Osteoblast (primary cell): ENCODE results near the gene THAP8. TPM values are rescaled to one million over a fixed set of nuclear protein-coding genes. Genes with fewer than 3 reads are reported as not detected.

ENCODE experiments used
- DNase-seq: peaks from one replicate; pipeline ENCODE4 v3.0.0; 2011; ENCODE audit warnings: low spot score, mixed read lengths; ENCODE audit not compliant: insufficient read length; ENCODE audit errors: missing footprints
- H2AFZ ChIP-seq: 2 replicates; pipeline ENCODE4 v1.6.0; 2011; ENCODE audit warnings: mild to moderate bottlenecking, low read length
- H3K27ac ChIP-seq: 2 replicates; pipeline ENCODE4 v1.5.1; 2011; ENCODE audit warnings: mild to moderate bottlenecking, low read depth, low read length, moderate library complexity
- H3K27me3 ChIP-seq: 2 replicates; pipeline ENCODE4 v1.6.0; 2012; ENCODE audit warnings: mild to moderate bottlenecking, control low read depth, inconsistent platforms, low read length, moderate library complexity; ENCODE audit not compliant: insufficient read depth
- H3K36me3 ChIP-seq: 2 replicates; pipeline ENCODE4 v1.5.1; 2011; ENCODE audit warnings: mild to moderate bottlenecking, low read length, control low read depth, moderate library complexity; ENCODE audit not compliant: insufficient read depth
- H3K4me1 ChIP-seq: 2 replicates; pipeline ENCODE4 v1.5.1; 2011; ENCODE audit warnings: mild to moderate bottlenecking, low read length, control low read depth, moderate library complexity; ENCODE audit not compliant: insufficient read depth
- H3K4me2 ChIP-seq: 2 replicates; pipeline ENCODE4 v1.6.0; 2011; ENCODE audit warnings: mild to moderate bottlenecking, low read length; ENCODE audit not compliant: insufficient read depth
- H3K4me3 ChIP-seq: fragments of 200-600 bp; sonication (generic); 3 replicates; pipeline ENCODE4 v1.5.1; 2012; ENCODE audit warnings: mild to moderate bottlenecking, low read length, inconsistent platforms; ENCODE audit not compliant: insufficient read depth
- H3K79me2 ChIP-seq: 2 replicates; pipeline ENCODE4 v1.6.0; 2012; ENCODE audit warnings: mild to moderate bottlenecking, low read length, control low read depth, inconsistent platforms; ENCODE audit not compliant: insufficient read depth
- H3K9me3 ChIP-seq: 2 replicates; pipeline ENCODE4 v1.5.1; 2011; ENCODE audit warnings: low read depth, low read length, control low read depth
- H4K20me1 ChIP-seq: 2 replicates; pipeline ENCODE4 v1.6.0; 2012; ENCODE audit warnings: mild to moderate bottlenecking, low read length, control low read depth; ENCODE audit not compliant: insufficient read depth
- total RNA-seq: library from RNA; depleted of rRNA; stranded (reverse); fragments of >200 nt; gene quantifications from 2 replicates; pipeline ENCODE4 v1.2.3, GENCODE V29; 2012
- TF ChIP-seq, protein P1 (sequence below): IDR thresholded peaks from 2 replicates; pipeline ENCODE4 v1.5.1; 2011; ENCODE audit warnings: mild to moderate bottlenecking, low read depth, low read length, moderate library complexity; ENCODE audit errors: extremely low read depth

Gene THAP8
- total RNA-seq, 1 donor, result 5.1 TPM

DNA sequence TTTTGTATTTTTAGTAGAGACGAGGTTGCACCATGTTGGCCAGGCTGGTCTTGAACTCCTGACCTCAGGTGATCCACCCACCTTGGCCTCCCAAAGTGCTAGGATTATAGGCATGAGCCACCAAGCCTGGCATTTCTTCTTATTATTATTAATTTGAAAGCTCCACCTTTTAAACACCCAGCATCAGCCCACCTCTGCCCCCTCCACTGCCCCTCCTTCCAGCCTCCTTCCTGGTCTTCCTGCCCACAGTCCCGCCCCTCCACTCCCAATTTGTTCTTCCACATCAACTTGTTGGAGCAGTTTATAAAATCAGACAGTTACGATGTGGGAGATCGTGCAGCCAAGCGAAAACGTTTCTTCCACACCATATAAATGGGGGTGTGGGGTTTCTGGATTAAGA lies 13.6 kb downstream of the THAP8 start:
- no peak for DNase-seq
- TF ChIP-seq, protein P1, sequence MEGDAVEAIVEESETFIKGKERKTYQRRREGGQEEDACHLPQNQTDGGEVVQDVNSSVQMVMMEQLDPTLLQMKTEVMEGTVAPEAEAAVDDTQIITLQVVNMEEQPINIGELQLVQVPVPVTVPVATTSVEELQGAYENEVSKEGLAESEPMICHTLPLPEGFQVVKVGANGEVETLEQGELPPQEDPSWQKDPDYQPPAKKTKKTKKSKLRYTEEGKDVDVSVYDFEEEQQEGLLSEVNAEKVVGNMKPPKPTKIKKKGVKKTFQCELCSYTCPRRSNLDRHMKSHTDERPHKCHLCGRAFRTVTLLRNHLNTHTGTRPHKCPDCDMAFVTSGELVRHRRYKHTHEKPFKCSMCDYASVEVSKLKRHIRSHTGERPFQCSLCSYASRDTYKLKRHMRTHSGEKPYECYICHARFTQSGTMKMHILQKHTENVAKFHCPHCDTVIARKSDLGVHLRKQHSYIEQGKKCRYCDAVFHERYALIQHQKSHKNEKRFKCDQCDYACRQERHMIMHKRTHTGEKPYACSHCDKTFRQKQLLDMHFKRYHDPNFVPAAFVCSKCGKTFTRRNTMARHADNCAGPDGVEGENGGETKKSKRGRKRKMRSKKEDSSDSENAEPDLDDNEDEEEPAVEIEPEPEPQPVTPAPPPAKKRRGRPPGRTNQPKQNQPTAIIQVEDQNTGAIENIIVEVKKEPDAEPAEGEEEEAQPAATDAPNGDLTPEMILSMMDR, result no peak
- Histone ChIP-seq H3K27me3 (no peaks in the 10 kb centered on the region), H3K4me3 (no peak overlapping the region), H3K36me3 (no peaks in the 10 kb centered on the region), H3K4me1 (peaks cover 14% of the 10 kb centered on the region), H3K4me2 (no peak overlapping the region), H3K27ac (no peak overlapping the region), H4K20me1 (no peaks in the 10 kb centered on the region), H3K9me3 (no peaks in the 10 kb centered on the region), H2AFZ (no peak overlapping the region), H3K79me2 (no peaks in the 10 kb centered on the region)

DNA sequence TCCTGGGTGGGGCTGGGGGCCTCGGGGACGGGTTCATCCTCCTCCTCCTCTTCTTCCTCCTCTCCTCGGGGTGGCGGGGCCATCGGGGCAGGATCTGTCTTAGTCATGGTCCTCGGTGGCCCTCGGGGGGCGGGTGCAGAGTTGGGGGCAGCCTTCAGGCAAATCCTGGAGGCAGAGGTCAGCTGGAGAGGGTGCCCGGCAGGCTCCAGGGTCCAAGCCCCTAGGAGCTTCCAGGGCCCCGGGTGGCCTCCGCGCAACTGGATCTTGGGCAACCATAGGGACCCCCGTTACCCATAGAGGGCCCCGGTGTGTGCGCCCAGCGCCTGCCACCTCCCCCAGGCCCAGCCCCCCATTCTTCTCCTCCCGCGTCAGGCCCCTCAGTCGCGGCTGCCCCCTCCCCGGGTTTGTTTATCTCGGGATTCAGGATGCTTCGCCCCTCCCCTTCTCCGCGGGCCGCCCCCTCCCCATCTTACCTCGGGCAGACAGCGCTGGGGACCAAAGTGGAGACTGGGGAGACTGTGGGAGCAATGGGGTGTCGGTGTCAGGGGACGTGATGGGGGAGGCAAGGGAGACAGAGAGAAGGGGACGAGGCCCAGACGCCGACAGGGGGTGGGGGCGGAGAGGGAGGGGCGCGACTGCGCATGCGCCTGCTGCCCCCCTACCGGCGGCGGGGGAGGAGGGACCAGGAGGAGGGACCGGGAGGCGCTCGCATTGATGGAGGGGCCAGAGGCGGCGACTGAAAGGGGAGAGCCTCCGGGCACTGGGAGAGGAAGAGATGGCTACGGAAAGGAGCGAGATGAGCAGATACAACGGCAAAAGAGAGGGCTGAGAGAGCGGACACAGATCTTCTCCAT lies 21.6 kb downstream of the THAP8 start, which contains the start of gene CLIP3:
Gene CLIP3 (minus strand): TSS at position 623 of the 854 bp plus-strand sequence. CDS start 516 bp downstream, at position 107.
- Histone ChIP-seq H3K4me3 (peak within 1 kb of the TSS; percentile 97), H3K4me1 (peaks cover 8% of the 10 kb centered on the region), H3K9me3 (no peaks in the 10 kb centered on the region), H2AFZ (peak within 1 kb of the TSS; percentile 77), H4K20me1 (peaks cover 3% of the 10 kb centered on the region), H3K4me2 (peak within 1 kb of the TSS; percentile 79), H3K27ac (no peak within 1 kb of the TSS), H3K36me3 (peaks cover 5% of the 10 kb centered on the region), H3K27me3 (no peaks in the 10 kb centered on the region), H3K79me2 (peaks cover 2% of the 10 kb centered on the region)
- TF ChIP-seq, protein P1, result no peak
- DNase-seq, result peak; percentile 99

DNA sequence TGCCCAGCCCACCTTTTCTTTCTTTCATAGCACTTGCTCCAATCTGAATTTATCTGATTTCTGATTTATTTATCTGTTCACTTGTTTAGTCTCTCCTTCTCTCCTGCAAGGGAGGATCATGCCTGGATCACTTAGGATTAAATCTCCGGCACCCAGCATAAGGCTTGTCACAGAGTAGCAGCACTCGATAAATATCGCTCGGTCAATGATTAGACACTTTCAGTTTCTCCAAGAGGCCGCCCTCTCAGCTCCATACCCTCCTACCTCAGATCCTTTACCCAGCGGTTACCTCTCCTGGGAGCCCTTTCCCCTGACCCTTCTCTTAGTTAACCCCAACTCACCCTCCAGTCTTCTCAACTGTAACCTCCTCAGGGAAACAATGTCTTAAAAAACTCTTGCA lies 22.8 kb downstream of the THAP8 start:
- peak overlapping the region; percentile 79 for H3K4me2 ChIP-seq
- no peak overlapping the region for H2AFZ ChIP-seq
- no peaks in the 10 kb centered on the region for H3K27me3 ChIP-seq
- H3K9me3 ChIP-seq, result no peaks in the 10 kb centered on the region
- no peak for DNase-seq
- H3K4me1 ChIP-seq, result peaks cover 8% of the 10 kb centered on the region
- H3K27ac ChIP-seq, result no peak overlapping the region
- H3K4me3 ChIP-seq, result no peak overlapping the region
- H3K79me2 ChIP-seq, result peaks cover 2% of the 10 kb centered on the region
- peaks cover 11% of the 10 kb centered on the region for H3K36me3 ChIP-seq
- TF ChIP-seq, protein P1, result no peak
- peaks cover 3% of the 10 kb centered on the region for H4K20me1 ChIP-seq

DNA sequence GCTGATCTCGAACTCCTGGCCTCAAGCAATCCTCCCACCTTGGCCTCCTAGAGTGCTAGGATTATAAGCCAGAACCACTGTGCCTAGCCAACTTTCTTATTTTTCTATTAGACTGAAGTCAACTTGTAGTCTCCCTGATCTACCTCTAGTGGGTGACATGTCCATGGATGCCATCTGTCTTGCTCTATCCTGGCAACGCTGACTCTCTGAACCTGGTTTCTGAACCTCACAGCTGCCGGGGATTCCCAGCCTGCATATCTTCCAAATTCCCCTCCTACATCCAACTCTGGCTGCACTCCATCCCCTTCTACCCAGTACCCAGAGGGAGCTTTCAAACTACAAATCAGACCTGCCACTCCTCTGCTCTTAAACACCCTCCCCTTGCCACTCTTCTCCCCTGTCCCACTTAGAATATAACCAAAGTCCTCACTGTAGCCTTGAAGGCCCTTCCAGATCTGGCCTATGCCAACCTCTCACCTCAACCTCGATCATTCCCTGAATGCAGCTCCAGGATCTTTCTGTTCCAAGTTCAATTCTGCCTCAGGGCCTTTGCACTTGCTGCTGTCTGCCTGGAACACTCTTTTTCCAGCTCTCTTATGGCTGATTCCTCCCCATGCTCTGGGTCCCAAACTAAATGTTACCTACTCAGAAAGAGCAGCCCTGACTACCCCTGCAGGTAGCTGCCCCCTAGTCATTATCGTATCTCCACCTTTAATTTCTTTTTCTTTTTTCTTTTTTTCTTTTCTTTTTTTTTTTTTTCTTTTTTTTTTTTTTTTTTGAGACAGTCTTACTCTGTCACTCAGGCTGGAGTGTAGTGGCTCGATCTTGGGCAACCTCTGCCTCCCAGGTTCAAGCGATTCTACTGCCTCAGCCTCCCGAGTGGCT lies 23.6 kb downstream of the THAP8 start:
- TF ChIP-seq, protein P1, result peak; percentile 28
- Histone ChIP-seq H3K27ac (no peak overlapping the region), H4K20me1 (peaks cover 3% of the 10 kb centered on the region), H3K9me3 (no peaks in the 10 kb centered on the region), H3K79me2 (peaks cover 2% of the 10 kb centered on the region), H3K36me3 (peaks cover 16% of the 10 kb centered on the region), H3K4me2 (no peak overlapping the region), H2AFZ (no peak overlapping the region), H3K27me3 (no peaks in the 10 kb centered on the region), H3K4me3 (no peak overlapping the region), H3K4me1 (peaks cover 8% of the 10 kb centered on the region)
- peak; percentile 92 for DNase-seq
